Stimulated activated naive B cell treated with anti-CD40 and anti-IgM and Interleukin-4, amounts not matched to agents 10 μg/mL and 1 μg/mL and 100 μg/mL, for 72 hours (primary cell): ENCODE data around the gene GRB14.
"Not testable (repeated sequence)": the region's sequence is repeated elsewhere in the genome, so short reads cannot be mapped to it uniquely, and the experiment has no call there.

Experiments
- ATAC-seq, 2 donors: fragments of 150-1000 bp; cut with Tn5 transposase; replicated peaks; 2 replicates each; pipeline ENCODE4 v1.10.0; 2021; ENCODE audit warnings: moderate library complexity in 1 of 2
- DNase-seq: peaks from one replicate; pipeline ENCODE4 v3.0.0; 2021
- H3K27ac Mint-ChIP-seq: one replicate; pipeline ENCODE4 v1.8.0; 2022; ENCODE audit warnings: mild to moderate bottlenecking, mixed read lengths
- H3K27me3 Mint-ChIP-seq, 2 donors: one replicate each; pipeline ENCODE4 v1.8.0; 2022; ENCODE audit warnings: mixed read lengths in 2 of 2
- H3K36me3 Mint-ChIP-seq, 2 donors: one replicate each; pipeline ENCODE4 v1.8.0; 2022; ENCODE audit warnings: mixed read lengths in 2 of 2, mild to moderate bottlenecking in 1 of 2
- H3K4me1 Mint-ChIP-seq, 2 donors: one replicate each; pipeline ENCODE4 v1.8.0; 2022; ENCODE audit warnings: mixed read lengths in 2 of 2, mild to moderate bottlenecking in 1 of 2
- H3K4me3 Mint-ChIP-seq, 2 donors: one replicate each; pipeline ENCODE4 v1.8.0; 2022; ENCODE audit warnings: mild to moderate bottlenecking in 2 of 2, mixed read lengths in 2 of 2, moderate library complexity in 1 of 2
- H3K9me3 Mint-ChIP-seq, 2 donors: one replicate each; pipeline ENCODE4 v1.8.0; 2022; ENCODE audit warnings: mixed read lengths in 2 of 2, mild to moderate bottlenecking in 1 of 2

Gene GRB14

DNA sequence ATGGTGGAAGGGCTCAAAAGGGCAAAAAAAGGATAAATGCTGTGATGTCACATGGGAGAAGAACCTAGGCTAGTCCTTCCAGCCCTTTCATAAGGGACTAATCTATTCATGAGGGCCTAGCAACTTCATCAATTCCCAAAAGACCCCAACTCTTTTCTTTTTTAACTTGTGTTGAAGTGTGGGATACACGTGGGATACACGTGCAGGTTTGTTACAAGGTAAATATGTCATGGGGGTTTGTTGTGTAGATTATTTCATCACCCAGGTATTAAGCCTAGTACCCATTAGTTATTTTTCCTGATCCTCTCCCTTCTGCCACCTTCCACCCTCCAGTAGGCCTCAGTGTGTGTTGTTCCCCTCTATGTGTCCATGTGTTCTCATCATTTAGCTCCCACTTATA is 156.2 kb downstream of the GRB14 start:
- H3K4me3 Mint-ChIP-seq, H3K9me3 Mint-ChIP-seq, H3K36me3 Mint-ChIP-seq, H3K4me1 Mint-ChIP-seq, ATAC-seq, H3K27me3 Mint-ChIP-seq, H3K27ac Mint-ChIP-seq, DNase-seq: not testable (repeated sequence)

- Mint-ChIP-seq H3K9me3 (no peaks in the 10 kb centered on the region), H3K27ac (no peak overlapping the region), H3K4me1 (no peaks in the 10 kb centered on the region), H3K4me3 (no peak overlapping the region), H3K36me3 (no peaks in the 10 kb centered on the region), H3K27me3 (no peaks in the 10 kb centered on the region)
- ATAC-seq: no peak
- DNase-seq: no peak
Measured at GRCh38 chr2:164464376-164464775, 156.9 kb downstream of the GRB14 start.

GRCh38 chr2:164458792-164459191 is 162.5 kb downstream of the GRB14 start:
- Mint-ChIP-seq H3K4me3 (no peak overlapping the region), H3K4me1 (no peaks in the 10 kb centered on the region)

GRCh38 chr2:164457271-164457670 is 164.0 kb downstream of the GRB14 start:
- no peaks in the 10 kb centered on the region for H3K4me1 Mint-ChIP-seq
- H3K36me3 Mint-ChIP-seq: no peaks in the 10 kb centered on the region
- H3K27ac Mint-ChIP-seq: no peak overlapping the region
- DNase-seq (no peak), ATAC-seq (no peak)
- H3K9me3 Mint-ChIP-seq: no peaks in the 10 kb centered on the region
- no peaks in the 10 kb centered on the region for H3K27me3 Mint-ChIP-seq
- H3K4me3 Mint-ChIP-seq: no peak overlapping the region

More at GRCh38 chr2:164458792-164459191, 162.5 kb downstream of the GRB14 start:
- Mint-ChIP-seq H3K9me3 (no peaks in the 10 kb centered on the region), H3K36me3 (no peaks in the 10 kb centered on the region), H3K27ac (no peak overlapping the region), H3K27me3 (no peaks in the 10 kb centered on the region)
- ATAC-seq (no peak), DNase-seq (no peak)

- no peak for DNase-seq
- Mint-ChIP-seq H3K27ac (no peak overlapping the region), H3K9me3 (no peaks in the 10 kb centered on the region), H3K27me3 (no peaks in the 10 kb centered on the region), H3K4me3 (no peak overlapping the region), H3K4me1 (no peaks in the 10 kb centered on the region), H3K36me3 (no peaks in the 10 kb centered on the region)
- no peak for ATAC-seq
Measured at GRCh38 chr2:164456619-164457018, 164.7 kb downstream of the GRB14 start.

DNA sequence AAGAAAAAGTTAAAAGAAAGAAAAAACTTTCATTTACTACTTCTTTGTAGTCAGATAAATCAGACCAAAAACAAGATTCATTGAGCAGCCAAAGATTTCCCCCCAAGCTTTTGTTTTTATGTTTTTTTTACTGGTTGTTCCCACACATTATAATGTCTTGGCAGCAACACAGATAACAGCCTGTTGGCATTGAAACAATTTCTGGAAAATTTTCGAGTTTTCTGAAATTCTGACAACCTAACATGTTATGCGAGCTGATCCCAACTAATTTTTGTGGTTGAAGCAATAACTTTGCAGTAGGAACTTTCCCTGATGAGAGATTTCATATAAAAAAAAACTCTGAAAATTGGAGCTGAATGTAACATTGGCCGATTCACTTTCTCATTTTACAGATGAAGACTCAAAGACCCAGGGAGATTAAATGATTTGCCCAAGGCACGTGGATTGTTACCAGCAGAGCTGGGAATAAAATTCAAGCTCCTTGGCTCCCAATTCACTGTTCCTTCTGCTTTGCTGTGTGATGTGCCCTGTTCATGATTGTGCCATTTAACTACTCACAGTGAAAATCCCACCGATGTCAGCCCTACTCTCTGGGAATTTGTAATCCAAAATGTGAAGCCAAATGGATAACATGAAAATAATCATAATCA is 167.5 kb downstream of the GRB14 start:
- DNase-seq (no peak), ATAC-seq (no peak)
- no peak overlapping the region for H3K27ac Mint-ChIP-seq
- H3K36me3 Mint-ChIP-seq: no peaks in the 10 kb centered on the region
- no peaks in the 10 kb centered on the region for H3K27me3 Mint-ChIP-seq
- H3K4me1 Mint-ChIP-seq: no peaks in the 10 kb centered on the region
- no peak overlapping the region for H3K4me3 Mint-ChIP-seq
- no peaks in the 10 kb centered on the region for H3K9me3 Mint-ChIP-seq

- H3K27me3 Mint-ChIP-seq: no peaks in the 10 kb centered on the region
- H3K4me3 Mint-ChIP-seq: no peak overlapping the region
- no peaks in the 10 kb centered on the region for H3K9me3 Mint-ChIP-seq
- no peaks in the 10 kb centered on the region for H3K4me1 Mint-ChIP-seq
- DNase-seq (no peak), ATAC-seq (no peak)
- H3K27ac Mint-ChIP-seq: no peak overlapping the region
- no peaks in the 10 kb centered on the region for H3K36me3 Mint-ChIP-seq
Measured at GRCh38 chr2:164450278-164450677, 171.0 kb downstream of the GRB14 start.

GRCh38 chr2:164449706-164450105 is 171.6 kb downstream of the GRB14 start:
- no peaks in the 10 kb centered on the region for H3K4me1 Mint-ChIP-seq
- ATAC-seq (no peak), DNase-seq (no peak)
- H3K27me3 Mint-ChIP-seq: no peaks in the 10 kb centered on the region
- no peaks in the 10 kb centered on the region for H3K36me3 Mint-ChIP-seq
- no peak overlapping the region for H3K4me3 Mint-ChIP-seq
- no peak overlapping the region for H3K27ac Mint-ChIP-seq
- H3K9me3 Mint-ChIP-seq: no peaks in the 10 kb centered on the region

GRCh38 chr2:164447660-164448059 is 173.6 kb downstream of the GRB14 start:
- ATAC-seq (no peak), DNase-seq (no peak)
- Mint-ChIP-seq H3K27me3 (no peaks in the 10 kb centered on the region), H3K27ac (no peak overlapping the region), H3K4me1 (no peaks in the 10 kb centered on the region), H3K9me3 (no peaks in the 10 kb centered on the region), H3K4me3 (no peak overlapping the region), H3K36me3 (no peaks in the 10 kb centered on the region)
